B cell (primary cell): ENCODE measurements around the gene KRT33A. TPM values are rescaled to one million over a fixed set of nuclear protein-coding genes. Genes with fewer than 3 reads are reported as not detected.

Experiments used
- ATAC-seq: fragments of 200-7000 bp; cut with Tn5 transposase; one replicate; pipeline ENCODE4 v1.10.0; 2021; ENCODE audit warnings: low read depth, mild to moderate bottlenecking, moderate number of reproducible peaks, moderate library complexity
- CTCF ChIA-PET: fragments of 350-600 bp; sonication (Branson Sonifier 250); formaldehyde crosslinking; loops from one replicate; lab custom pipeline; 2021; ENCODE audit warnings: antibody characterized with exemption, inconsistent platforms; lab: Charles Lee
- POLR2A ChIA-PET: fragments of 350-600 bp; sonication (Branson Sonifier 250); formaldehyde crosslinking; loops from one replicate; lab custom pipeline; 2021; ENCODE audit warnings: antibody characterized with exemption; lab: Charles Lee
- DNase-seq: peaks from one replicate; pipeline ENCODE4 v3.0.0; 2013
- H2AFZ ChIP-seq: 2 replicates; pipeline ENCODE4 v1.6.1; 2012; ENCODE audit warnings: mild to moderate bottlenecking, low read depth, low read length; ENCODE audit not compliant: insufficient read depth, poor library complexity, severe bottlenecking
- H3K27ac ChIP-seq, 2 donors: 1 replicate in 1 of 2; 2 replicates in 1 of 2; pipeline ENCODE4 v1.5.1; 2012 to 2013; ENCODE audit warnings: low read length in 2 of 2, mild to moderate bottlenecking in 2 of 2, moderate library complexity in 1 of 2
- H3K27me3 ChIP-seq, 4 experiments: fragments of 200-600 bp in 1 of 4; sonication (generic) in 1 of 4; replicated peaks in 1 of 4; 1 replicate in 2 of 4; 2 replicates in 2 of 4; pipeline versions ENCODE4 v1.6.1 to v1.7.0; 2013 to 2016; ENCODE audit warnings: low read length in 3 of 4, mild to moderate bottlenecking in 2 of 4, mixed read lengths in 1 of 4, moderate library complexity in 1 of 4; ENCODE audit not compliant: insufficient read depth in 4 of 4, control insufficient read depth in 3 of 4; ENCODE audit errors: control extremely low read depth in 1 of 4
- H3K36me3 ChIP-seq, 2 experiments: replicated peaks in 1 of 2; 1 replicate in 1 of 2; 2 replicates in 1 of 2; pipeline versions ENCODE4 v1.6.1 to v1.7.1; 2013; ENCODE audit warnings: low read length in 1 of 2; ENCODE audit not compliant: insufficient read depth in 2 of 2, control insufficient read depth in 1 of 2; ENCODE audit errors: control extremely low read depth in 1 of 2, extremely low read depth in 1 of 2
- H3K4me1 ChIP-seq, 2 donors: fragments of 200-600 bp in 1 of 2; sonication (generic) in 1 of 2; 1 replicate in 1 of 2; 2 replicates in 1 of 2; pipeline versions ENCODE4 v1.5.1 to v1.6.1; 2013 to 2017; ENCODE audit warnings: low read length in 2 of 2; ENCODE audit not compliant: control insufficient read depth in 2 of 2, insufficient read depth in 2 of 2
- H3K4me2 ChIP-seq: replicated peaks from 2 replicates; pipeline ENCODE3; 2012; ENCODE audit warnings: mild to moderate bottlenecking, low read depth, low read length; ENCODE audit not compliant: poor library complexity, severe bottlenecking
- H3K4me3 ChIP-seq, 5 experiments: fragments of 200-600 bp in 1 of 5; sonication (generic) in 1 of 5; 1 replicate in 3 of 5; 2 replicates in 2 of 5; pipeline versions ENCODE4 v1.5.1 to v1.7.0; 2011 to 2016; ENCODE audit warnings: low read length in 4 of 5, mild to moderate bottlenecking in 4 of 5, low read depth in 2 of 5, control low read depth in 1 of 5, moderate library complexity in 1 of 5; ENCODE audit not compliant: insufficient read depth in 1 of 5; ENCODE audit errors: control extremely low read depth in 1 of 5, extremely low read depth in 1 of 5
- H3K79me2 ChIP-seq: fragments of 200-600 bp; sonication (generic); one replicate; pipeline ENCODE4 v1.6.0; 2016; ENCODE audit warnings: low read length; ENCODE audit not compliant: control insufficient read depth, insufficient read depth
- H3K9ac ChIP-seq: fragments of 200-600 bp; sonication (generic); 2 replicates; pipeline ENCODE4 v1.6.1; 2017; ENCODE audit warnings: mild to moderate bottlenecking, low read length, moderate library complexity
- H3K9me3 ChIP-seq, 3 donors: one replicate each; pipeline versions ENCODE4 v1.6.1 to v1.7.1; 2013; ENCODE audit warnings: low read length in 2 of 3; ENCODE audit not compliant: control insufficient read depth in 2 of 3, insufficient read depth in 1 of 3; ENCODE audit errors: control extremely low read depth in 1 of 3
- H4K20me1 ChIP-seq: 2 replicates; pipeline ENCODE4 v1.6.0; 2012; ENCODE audit warnings: mild to moderate bottlenecking, low read length; ENCODE audit not compliant: insufficient read depth, control insufficient read depth, poor library complexity, severe bottlenecking
- H3K27ac Mint-ChIP-seq: one replicate; pipeline ENCODE4 v1.8.0; 2021; ENCODE audit warnings: mixed read lengths
- H3K27me3 Mint-ChIP-seq: one replicate; pipeline ENCODE4 v1.8.0; 2021; ENCODE audit warnings: mixed read lengths
- H3K4me1 Mint-ChIP-seq: one replicate; pipeline ENCODE4 v1.8.0; 2021; ENCODE audit warnings: mixed read lengths
- H3K4me3 Mint-ChIP-seq: one replicate; pipeline ENCODE4 v1.8.0; 2021; ENCODE audit warnings: mixed read lengths
- H3K9me3 Mint-ChIP-seq: one replicate; pipeline ENCODE4 v1.8.0; 2022; ENCODE audit warnings: mixed read lengths; ENCODE audit not compliant: insufficient read depth
- EZH2 ChIP-seq: IDR thresholded peaks from 2 replicates; pipeline ENCODE4 v1.6.1; 2012; ENCODE audit warnings: borderline replicate concordance, low read depth, mild to moderate bottlenecking, moderate library complexity, low read length; ENCODE audit not compliant: insufficient read depth, poor library complexity, severe bottlenecking
- WGBS: methylation state at CpG from one replicate; pipeline ENCODE4 v1.1.5; 2013; ENCODE audit warnings: missing lambda C conversion rate; ENCODE audit not compliant: insufficient coverage; 5-methylcytosine and 5-hydroxymethylcytosine counted together
- intact Hi-C: fragments of 100-400 bp; cut with micrococcal nuclease; formaldehyde crosslinking; loops from one replicate; pipeline ENCODE4 v1.10.0; 2022
- polyA plus RNA-seq: library from polyadenylated mRNA; depleted of rRNA; stranded (reverse); fragments of >200 nt; gene quantifications from 2 replicates; pipeline ENCODE4 v1.2.3, GENCODE V29; 2012
- total RNA-seq, 2 donors: library from RNA; stranded (reverse); fragments of 120-200 nt in 1 of 2; gene quantifications; 1 replicate in 1 of 2; 2 replicates in 1 of 2; pipeline versions ENCODE4 v1.2.3 to v1.2.4, GENCODE V29; 2013 to 2022
- TF ChIP-seq, protein P1 (sequence below): fragments of 200-600 bp; IDR thresholded peaks from one replicate; pipeline ENCODE4 v1.8.0; 2022; ENCODE audit warnings: antibody characterized with exemption, mild to moderate bottlenecking

The KRT33A gene
- total and polyA plus RNA-seq, 2 donors (not counting 1 experiment from before 2014, with no cell fraction given): not detected

DNA sequence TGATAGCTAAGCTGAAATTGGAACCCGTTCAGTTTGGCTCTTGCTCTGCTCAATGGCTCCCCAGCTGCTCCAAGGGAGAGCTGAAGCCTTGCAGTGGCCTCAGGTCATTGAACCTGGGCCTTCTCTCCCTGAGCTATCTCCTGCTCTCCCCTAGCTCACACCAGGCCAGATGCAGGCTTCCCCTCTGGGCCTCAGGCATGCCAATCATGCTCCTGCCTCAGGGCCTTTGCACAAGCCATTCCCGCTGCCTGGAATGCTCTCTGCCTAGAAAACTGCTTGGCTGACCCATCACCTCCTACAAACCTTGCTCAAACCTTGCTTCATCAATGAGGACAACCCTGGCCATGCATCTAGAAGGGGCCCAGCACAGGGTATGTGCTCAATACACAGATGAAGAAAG, 18.4 kb downstream of the KRT33A start:
- peaks cover 6% of the 10 kb centered on the region for H3K4me1 Mint-ChIP-seq
- H3K79me2 ChIP-seq: no peaks in the 10 kb centered on the region
- no peaks in the 10 kb centered on the region for H3K9me3 ChIP-seq
- no peak overlapping the region for H2AFZ ChIP-seq
- no peaks in the 10 kb centered on the region for H4K20me1 ChIP-seq
- no peak for TF ChIP-seq EZH2
- TF ChIP-seq, protein P1, sequence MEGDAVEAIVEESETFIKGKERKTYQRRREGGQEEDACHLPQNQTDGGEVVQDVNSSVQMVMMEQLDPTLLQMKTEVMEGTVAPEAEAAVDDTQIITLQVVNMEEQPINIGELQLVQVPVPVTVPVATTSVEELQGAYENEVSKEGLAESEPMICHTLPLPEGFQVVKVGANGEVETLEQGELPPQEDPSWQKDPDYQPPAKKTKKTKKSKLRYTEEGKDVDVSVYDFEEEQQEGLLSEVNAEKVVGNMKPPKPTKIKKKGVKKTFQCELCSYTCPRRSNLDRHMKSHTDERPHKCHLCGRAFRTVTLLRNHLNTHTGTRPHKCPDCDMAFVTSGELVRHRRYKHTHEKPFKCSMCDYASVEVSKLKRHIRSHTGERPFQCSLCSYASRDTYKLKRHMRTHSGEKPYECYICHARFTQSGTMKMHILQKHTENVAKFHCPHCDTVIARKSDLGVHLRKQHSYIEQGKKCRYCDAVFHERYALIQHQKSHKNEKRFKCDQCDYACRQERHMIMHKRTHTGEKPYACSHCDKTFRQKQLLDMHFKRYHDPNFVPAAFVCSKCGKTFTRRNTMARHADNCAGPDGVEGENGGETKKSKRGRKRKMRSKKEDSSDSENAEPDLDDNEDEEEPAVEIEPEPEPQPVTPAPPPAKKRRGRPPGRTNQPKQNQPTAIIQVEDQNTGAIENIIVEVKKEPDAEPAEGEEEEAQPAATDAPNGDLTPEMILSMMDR: no peak
- peaks cover 14% of the 10 kb centered on the region for H3K27me3 Mint-ChIP-seq
- H3K27me3 ChIP-seq: peaks cover 0 to 15% (median 1%) of the 10 kb centered on the region in 4 experiments
- CTCF ChIA-PET: interaction anchor here (1.6 kb wide), 1 partner anchor 10 kb away, joined by 6 read pairs; no protein-coding TSS in a partner anchor
- H3K4me3 Mint-ChIP-seq: no peak overlapping the region
- POLR2A ChIA-PET: interaction anchor here (0.5 kb wide), 1 partner anchor 316 kb away, joined by 13 read pairs; no protein-coding TSS in a partner anchor
- H3K4me3 ChIP-seq: no peak overlapping the region
- H3K4me1 ChIP-seq: peaks cover 0 to 3% of the 10 kb centered on the region in 2 donors
- H3K9me3 Mint-ChIP-seq: no peaks in the 10 kb centered on the region
- DNase-seq: no peak
- intact Hi-C loops: no loop called here
- WGBS: 80% methylated on average over 2 of the region's 2 CpGs
- no peak for ATAC-seq
- H3K27ac ChIP-seq: no peak overlapping the region
- H3K9ac ChIP-seq: no peak overlapping the region
- no peak overlapping the region for H3K27ac Mint-ChIP-seq
- H3K36me3 ChIP-seq: no peaks in the 10 kb centered on the region
- no peak overlapping the region for H3K4me2 ChIP-seq

DNA sequence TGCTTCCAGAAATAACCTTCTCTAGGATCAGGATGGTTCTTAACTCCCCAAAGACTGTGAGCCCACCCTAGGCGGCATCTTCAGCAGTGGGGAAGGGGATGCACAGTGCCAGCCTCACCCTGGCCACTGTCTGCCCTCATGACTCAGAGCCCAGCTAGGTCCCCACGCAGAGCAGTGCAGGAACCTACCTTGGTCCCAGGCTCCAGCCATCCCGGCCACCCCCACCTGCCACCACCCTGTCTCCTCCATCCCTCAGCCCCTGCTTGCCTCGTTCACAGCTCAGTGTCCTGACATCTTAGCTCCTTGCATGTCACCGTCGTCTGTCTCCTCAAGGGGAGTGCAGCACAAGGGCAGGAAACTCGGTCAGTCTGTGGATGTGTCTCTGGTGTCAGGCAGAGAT, 19.0 kb downstream of the KRT33A start:
- Histone ChIP-seq H3K27ac (no peak overlapping the region), H3K9me3 (no peaks in the 10 kb centered on the region), H3K4me3 (no peak overlapping the region), H4K20me1 (no peaks in the 10 kb centered on the region), H3K27me3 (peaks cover 0 to 15% (median 1%) of the 10 kb centered on the region in 4 experiments), H3K4me2 (no peak overlapping the region), H3K9ac (no peak overlapping the region), H3K4me1 (peaks cover 0 to 3% of the 10 kb centered on the region in 2 donors), H3K79me2 (no peaks in the 10 kb centered on the region), H3K36me3 (no peaks in the 10 kb centered on the region), H2AFZ (no peak overlapping the region)
- POLR2A ChIA-PET: no interaction called here
- no peak overlapping the region for H3K4me3 Mint-ChIP-seq
- H3K27ac Mint-ChIP-seq: no peak overlapping the region
- peaks cover 13% of the 10 kb centered on the region for H3K27me3 Mint-ChIP-seq
- TF ChIP-seq EZH2: no peak
- TF ChIP-seq, protein P1: no peak
- CTCF ChIA-PET: interaction anchor here (1.6 kb wide), 1 partner anchor 9 kb away, joined by 6 read pairs; no protein-coding TSS in a partner anchor
- no peak for ATAC-seq
- intact Hi-C loops: no loop called here
- no peak for DNase-seq
- H3K4me1 Mint-ChIP-seq: peaks cover 6% of the 10 kb centered on the region
- H3K9me3 Mint-ChIP-seq: no peaks in the 10 kb centered on the region
- WGBS: 92% methylated on average over 6 of the region's 7 CpGs
